Dermis blood vessel endothelial cell (primary cell): ENCODE data around the gene TMEM240. TPM values are rescaled to one million over a fixed set of nuclear protein-coding genes. Genes with fewer than 3 reads are reported as not detected.
"Not testable (repeated sequence)": the region's sequence is repeated elsewhere in the genome, so short reads cannot be mapped to it uniquely, and the experiment has no call there.

Experiments
- DNase-seq: peaks from one replicate; pipeline ENCODE4 v3.0.0; 2010
- total RNA-seq: library from RNA; depleted of rRNA; stranded (reverse); fragments of >200 nt; gene quantifications from 2 replicates; pipeline ENCODE4 v1.2.3, GENCODE V29; 2014

The TMEM240 gene
- 1.7 and 2.6 TPM in 2 replicates for total RNA-seq

DNA sequence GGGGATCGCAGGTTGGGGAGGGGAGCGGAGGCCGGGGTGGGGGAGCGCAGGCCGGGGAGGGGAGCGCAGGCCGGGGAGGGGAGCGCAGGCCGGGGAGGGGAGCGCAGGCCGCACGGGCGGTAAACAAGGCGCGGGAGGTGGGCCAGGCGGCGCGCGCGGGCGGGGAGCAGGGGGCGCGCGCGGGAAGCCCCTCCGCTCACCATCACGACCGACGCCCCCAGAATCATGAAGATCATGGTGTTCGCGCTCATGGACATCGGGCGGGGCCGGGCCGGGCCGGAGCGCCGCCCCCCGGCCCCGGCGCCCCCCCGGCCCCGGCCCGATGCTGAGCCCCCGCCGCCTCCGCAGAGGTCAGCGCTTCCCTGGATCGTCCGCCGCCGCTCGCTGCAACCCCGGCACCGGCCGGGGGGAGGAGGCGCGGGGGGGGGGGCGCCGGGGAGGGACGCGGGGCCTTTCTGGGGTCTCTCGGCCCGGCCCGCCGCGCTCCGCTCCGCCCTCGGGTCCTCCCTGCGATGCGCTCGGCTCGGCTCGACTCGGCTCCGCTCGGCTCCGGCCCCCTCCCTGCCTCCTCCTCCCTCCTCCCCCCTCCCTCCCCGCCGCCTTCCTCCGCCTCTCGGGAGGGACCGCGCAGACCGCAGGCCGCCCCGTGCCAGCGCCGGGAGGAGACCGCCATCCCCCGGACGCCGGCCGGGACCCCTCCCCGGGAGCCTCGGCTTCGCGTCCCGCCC lies at the start of gene TMEM240:
Gene TMEM240, minus strand, starts transcription at position 535 of the 728 bp plus-strand sequence. Its CDS starts 278 bp downstream, at position 257.
- peak; percentile 83 for DNase-seq

- DNase-seq: no peak
Measured at GRCh38 chr1:1583347-1584010, 43.1 kb upstream of the TMEM240 start.

GRCh38 chr1:1582585-1583346 lies 42.3 kb upstream of the TMEM240 start:
- no peak for DNase-seq

DNA sequence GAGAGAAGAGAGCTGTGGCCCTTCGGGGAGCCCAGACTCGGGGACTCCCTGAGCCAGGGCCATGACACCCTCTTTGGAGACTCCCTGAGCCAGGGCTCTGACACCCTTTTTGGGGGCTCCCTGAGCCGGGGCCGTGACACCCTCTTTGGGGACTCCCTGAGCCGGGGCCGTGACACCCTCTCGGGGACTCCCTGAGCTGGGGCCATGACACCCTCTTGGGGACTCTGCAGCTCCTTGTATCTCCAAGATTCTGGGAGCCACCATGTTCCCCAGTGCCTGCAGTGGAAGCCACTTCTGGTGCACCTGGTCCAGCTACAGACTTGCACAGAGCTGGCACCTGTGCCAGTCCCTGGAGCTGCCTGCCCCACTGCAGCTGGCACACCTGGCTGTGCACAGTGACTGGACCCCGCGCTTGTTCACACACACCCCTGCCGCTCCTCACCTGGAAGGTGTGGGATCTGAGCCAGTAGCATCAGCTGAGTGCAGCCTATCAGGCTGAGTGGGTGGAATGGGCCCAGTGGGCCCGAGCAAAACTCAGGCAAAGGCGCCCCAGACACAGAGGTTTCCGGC lies 38.0 kb upstream of the TMEM240 start:
- no peak for DNase-seq

DNA sequence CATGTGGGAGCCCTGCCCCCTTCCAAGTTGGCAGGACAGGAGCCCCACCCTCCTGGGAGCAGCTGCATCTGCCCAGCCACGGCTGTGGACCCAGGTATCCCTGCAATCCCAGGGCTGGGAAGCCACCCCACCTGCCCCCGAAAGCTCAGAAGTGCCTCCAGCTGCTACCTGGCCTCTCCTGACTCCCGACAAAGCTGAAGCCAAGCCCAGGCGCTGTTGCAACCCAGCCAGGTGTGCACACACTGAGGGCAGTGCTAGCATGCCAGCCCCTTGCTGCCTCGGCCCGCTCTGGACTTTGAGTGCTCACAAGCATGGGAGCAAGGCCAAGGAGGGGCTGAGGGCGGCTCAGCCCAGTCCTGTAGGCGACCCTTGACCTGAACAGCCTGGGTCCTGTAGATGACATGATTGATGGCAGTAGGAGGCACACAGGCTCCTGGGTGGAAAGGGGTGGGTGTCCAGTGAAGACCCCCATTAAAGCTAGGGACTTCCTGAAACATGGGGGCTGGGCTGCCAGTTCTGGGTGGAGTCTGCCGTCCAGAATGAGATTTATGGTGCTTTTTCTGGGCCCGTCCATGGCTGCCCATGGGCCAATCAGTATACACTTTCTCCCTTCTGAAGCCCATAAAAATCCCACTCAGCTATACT lies 37.1 kb upstream of the TMEM240 start:
- no peak for DNase-seq

- peak; percentile 97 for DNase-seq
Measured at GRCh38 chr1:1574721-1575537, 34.5 kb upstream of the TMEM240 start, which contains the start of gene SSU72. TSS of gene SSU72 (minus strand) at chr1:1574863. CDS start at chr1:1574557, 306 bp downstream.

DNA sequence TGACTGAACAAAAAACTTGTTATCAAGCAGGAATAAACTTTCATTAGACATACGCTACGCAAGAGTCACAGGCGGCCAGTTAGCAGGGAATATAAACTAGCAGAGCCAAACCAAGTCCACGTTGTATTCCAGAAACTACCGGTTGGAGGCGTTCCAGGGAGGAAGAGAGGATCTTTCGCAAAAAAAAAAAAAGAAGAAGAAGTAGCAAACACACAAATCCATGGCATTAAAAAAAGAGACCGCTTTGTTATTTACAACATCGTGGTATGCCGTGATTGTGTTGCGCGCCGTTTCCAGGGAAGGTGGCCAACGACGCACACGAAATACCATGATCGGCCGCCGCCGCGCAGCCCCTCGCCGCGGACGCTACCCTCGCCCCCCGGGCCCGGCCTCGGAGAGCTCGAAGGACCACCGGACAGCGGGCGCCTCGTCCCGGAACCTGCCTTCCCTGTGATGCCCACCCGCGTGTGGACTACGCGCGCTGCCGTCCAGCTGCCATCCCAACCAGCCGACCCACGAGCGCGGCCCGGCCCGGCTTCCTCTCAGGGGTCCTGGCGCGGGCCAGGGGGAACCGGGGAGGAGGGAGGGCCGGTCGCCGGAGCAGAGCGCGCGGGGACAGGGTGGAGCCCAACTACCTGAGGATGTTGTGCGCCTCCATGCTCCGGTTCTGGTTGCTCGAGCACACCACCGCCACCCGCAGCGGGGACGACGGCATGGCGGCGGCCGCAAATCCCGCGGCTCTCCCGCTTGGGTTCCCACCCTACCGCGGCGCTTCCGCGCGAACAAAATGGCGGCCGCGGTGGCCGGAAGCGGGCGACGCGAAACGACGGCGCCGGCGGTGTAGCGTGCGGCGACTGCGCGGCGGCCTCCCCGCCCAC lies 33.7 kb upstream of the TMEM240 start:
- DNase-seq: peak; percentile 83

DNA sequence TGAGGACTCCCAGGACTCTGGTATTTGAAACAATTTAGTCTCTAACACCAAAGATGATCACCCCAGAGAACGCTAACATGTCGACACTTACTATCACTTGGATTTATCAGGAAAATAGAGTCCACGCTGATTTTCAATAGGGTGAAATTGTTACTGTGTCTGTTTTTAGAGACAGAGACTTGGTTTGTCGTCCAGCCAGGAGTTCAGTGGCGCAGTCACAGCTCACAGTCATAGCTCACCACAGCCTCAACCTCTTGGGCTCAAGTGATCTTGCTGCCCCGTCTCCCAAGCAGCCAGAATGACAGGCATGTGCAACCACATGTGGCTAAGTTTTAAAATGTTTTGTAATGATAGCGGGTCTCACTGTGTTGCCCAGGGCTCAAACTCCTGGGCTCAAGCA lies 28.9 kb upstream of the TMEM240 start:
- DNase-seq: no peak

DNA sequence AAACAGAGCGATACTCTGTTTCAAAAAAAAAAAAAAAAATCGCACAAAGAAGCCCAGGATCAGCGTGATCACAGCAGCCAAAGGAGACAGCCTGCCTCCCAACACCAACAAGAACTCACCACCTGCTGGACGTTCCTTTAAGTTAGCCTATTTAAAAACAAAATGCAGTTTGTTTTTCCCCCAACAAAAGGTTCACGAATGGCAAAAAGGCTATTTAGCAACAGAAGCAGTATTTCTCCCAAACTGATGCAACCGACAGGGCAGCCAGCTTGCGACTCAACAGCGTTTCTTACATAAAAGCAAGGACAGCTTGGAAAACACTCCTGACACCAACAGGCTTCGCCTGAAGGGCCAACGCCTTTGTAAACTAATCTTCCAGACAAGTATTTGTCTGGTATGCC lies 27.5 kb upstream of the TMEM240 start:
- peak; percentile 29 for DNase-seq

DNA sequence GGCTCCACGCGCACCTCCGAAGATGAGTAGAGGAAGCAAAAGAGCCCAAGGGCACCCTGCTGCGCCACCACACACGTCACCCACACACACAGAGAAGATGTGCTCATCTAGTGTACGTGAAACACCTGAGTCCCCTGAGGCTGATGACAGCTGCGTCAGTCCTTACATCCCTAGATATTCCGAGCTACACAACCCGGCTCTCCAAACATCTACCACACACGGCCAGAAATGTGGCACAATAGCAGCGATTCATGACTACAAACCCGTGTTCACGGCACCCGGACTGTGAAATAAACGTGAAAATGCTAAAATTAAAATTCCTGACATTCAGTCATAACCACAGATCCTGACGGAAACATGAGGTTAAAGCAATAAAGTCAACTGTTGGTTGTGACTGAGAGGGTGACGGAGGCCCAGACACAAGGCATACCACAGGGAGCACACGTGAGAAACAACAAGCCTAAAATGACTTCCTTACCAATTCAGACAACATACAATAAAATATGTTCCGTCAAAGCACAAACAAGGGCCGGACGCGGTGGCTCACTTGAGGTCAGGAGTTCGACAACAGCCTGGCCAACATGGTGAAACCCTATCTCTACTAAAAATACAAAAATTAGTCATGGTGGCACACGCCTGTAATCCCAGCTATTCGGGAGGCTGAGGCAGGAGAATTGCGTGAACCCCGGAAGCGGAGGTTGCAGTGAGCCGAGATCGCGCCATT lies 26.9 kb upstream of the TMEM240 start:
- peak; percentile 84 for DNase-seq

- no peak for DNase-seq
Measured at GRCh38 chr1:1565340-1565739, 24.9 kb upstream of the TMEM240 start.

DNA sequence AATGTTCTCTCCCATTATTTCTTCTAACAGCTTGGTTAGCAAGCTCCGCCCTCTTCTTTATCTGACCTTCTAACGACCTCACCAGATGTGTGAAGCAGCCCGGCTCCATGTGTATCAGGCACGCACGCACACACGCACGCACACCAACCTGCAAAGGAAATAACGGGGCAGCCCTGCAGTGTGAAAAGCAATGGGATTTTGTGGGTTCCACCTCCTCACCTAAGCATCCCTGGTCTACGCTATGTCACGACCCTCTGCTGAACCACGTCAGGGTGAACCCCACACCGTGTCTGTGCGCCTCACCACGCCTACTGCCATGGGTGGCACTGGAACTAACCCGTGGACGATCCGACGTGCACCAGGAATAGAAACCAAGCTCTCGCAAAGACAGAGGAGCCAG lies 23.8 kb upstream of the TMEM240 start:
- no peak for DNase-seq

DNA sequence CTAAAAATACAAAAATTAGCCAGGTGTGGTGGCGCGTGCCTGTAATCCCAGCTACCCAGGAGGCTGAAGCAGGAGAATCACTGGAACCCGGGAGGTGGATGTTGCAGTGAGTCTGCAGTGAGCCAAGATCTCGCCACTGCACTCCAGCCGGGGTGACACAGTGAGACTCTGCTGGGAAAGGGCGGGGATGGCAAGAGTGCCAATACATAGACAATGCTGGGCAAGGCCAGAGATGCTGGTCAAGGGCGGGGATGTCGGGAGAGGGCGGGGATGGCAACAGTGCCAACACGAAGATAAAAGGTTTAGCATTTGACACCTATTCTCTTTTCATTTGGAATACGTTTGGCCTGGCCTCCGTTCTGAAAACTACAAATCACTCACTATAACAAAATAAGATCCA lies 23.3 kb upstream of the TMEM240 start:
- DNase-seq: no peak

GRCh38 chr1:1562556-1563195 lies 22.3 kb upstream of the TMEM240 start:
- no peak for DNase-seq

GRCh38 chr1:1561801-1562470 lies 21.5 kb upstream of the TMEM240 start:
- peak; percentile 58 for DNase-seq

DNA sequence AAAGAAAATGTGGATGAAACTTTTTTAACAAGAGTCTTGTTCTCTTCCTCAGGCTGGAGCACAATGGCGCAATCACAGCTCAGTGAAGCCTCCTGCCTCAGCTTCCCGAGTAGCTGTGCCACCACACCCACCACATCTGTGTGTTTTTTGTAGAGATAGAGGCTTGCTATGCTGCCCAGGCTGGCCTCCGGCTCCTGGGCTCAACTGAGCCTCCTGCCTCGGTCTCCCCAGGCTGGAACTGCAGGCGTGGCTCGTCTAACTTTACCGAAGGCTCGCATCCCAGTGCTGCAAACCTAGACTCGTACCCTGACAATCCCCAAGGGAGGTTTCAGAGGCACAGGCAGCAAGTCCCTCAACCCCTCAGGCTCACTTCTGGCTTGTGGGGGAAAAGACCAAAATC lies 19.8 kb upstream of the TMEM240 start:
- DNase-seq: no peak

GRCh38 chr1:1559066-1559465 lies 18.6 kb upstream of the TMEM240 start:
- DNase-seq: no peak

DNA sequence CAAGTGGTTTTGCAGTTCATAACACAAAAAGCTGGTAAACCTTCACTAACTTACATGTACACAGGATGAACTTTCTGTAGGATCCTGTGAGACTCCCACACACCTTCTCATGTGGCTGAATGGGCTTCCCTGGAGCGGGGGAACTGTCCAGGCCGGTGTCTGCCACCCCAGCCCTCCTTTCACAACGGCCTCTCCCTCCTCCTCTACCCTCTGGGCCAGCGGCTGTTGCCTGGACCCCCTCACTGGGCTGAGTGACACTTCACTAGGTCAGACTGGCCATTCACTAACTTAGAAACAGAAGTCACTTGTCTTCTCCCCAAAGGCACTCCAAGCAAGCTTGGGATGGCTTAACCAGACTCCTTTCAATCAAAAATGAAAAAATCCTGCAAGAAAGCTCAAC lies 18.2 kb upstream of the TMEM240 start:
- no peak for DNase-seq

- DNase-seq: not testable (repeated sequence)
Measured at GRCh38 chr1:1557688-1558087, 17.3 kb upstream of the TMEM240 start.
